HG03025 (cell line): ENCODE measurements around the gene MAD2L2.
A peak's percentile ranks its signal among the peaks of the same experiment; 100 is the strongest.
"Not testable (repeated sequence)": the region's sequence is repeated elsewhere in the genome, so short reads cannot be mapped to it uniquely, and the experiment has no call there.

Source experiments
- ATAC-seq: cut with Tn5 transposase; IDR thresholded peaks from one replicate; pipeline ENCODE4 v1.9.1; 2021; ENCODE audit warnings: mild to moderate bottlenecking, moderate library complexity; ENCODE audit not compliant: unreplicated experiment, low FRiP score

The MAD2L2 gene

GRCh38 chr1:11654137-11654938 is 26.6 kb downstream of the MAD2L2 start, which contains the start of the genes FBXO2 and FBXO44:
Gene FBXO2, minus strand, starts transcription at chr1:11654429. Its CDS starts 89 bp downstream, at chr1:11654340.
Gene FBXO44, plus strand, starts transcription at chr1:11654877. Its CDS starts 959 bp downstream, at chr1:11655836.
- peak; percentile 61 for ATAC-seq

DNA sequence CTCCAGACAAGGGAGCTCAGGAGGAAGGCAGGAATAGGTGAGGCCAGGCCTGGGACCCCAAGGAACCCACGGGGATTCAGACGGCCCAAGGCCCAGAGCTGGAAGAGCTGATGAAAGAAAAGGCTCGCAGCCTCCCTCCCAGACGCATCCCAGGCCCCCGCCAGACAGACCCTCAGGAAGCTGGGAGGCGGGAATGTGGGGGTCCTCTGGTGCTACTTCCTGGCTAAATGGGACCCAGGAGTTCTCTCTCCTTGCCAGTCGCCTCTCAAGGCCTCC is 27.1 kb downstream of the MAD2L2 start:
- no peak for ATAC-seq

- ATAC-seq = no peak
Measured at GRCh38 chr1:11653101-11653860, 27.7 kb downstream of the MAD2L2 start.

- no peak for ATAC-seq
Measured at GRCh38 chr1:11652203-11652780, 28.7 kb downstream of the MAD2L2 start.

- ATAC-seq = no peak
Measured at GRCh38 chr1:11651017-11651416, 29.9 kb downstream of the MAD2L2 start.

- ATAC-seq = no peak
Measured at GRCh38 chr1:11650331-11650991, 30.5 kb downstream of the MAD2L2 start.

- ATAC-seq = no peak
Measured at GRCh38 chr1:11649624-11650330, 31.2 kb downstream of the MAD2L2 start.

GRCh38 chr1:11649237-11649623 is 31.7 kb downstream of the MAD2L2 start:
- ATAC-seq = no peak

GRCh38 chr1:11648732-11649158 is 32.2 kb downstream of the MAD2L2 start:
- no peak for ATAC-seq

GRCh38 chr1:11648039-11648438 is 32.9 kb downstream of the MAD2L2 start:
- ATAC-seq = no peak

DNA sequence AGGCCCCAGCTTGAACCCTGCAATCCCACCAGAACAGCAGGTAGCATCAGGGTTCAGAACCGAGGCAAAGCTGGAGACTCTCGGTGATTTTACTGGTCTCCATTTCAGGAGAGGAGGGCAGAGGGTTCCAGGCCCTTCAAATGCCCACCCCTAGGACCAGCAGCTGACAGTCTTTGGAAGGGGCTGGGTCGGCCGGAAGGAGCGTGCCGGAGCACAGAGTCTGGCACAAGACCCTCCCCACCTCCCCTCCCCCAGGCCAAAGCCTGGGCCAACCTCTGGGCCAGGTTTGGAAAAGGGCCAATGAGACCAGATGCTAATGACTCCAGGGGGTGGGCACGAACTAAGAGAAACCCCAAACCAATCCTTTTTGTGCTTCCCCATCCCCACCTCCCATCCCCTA is 33.6 kb downstream of the MAD2L2 start:
- ATAC-seq = no peak

DNA sequence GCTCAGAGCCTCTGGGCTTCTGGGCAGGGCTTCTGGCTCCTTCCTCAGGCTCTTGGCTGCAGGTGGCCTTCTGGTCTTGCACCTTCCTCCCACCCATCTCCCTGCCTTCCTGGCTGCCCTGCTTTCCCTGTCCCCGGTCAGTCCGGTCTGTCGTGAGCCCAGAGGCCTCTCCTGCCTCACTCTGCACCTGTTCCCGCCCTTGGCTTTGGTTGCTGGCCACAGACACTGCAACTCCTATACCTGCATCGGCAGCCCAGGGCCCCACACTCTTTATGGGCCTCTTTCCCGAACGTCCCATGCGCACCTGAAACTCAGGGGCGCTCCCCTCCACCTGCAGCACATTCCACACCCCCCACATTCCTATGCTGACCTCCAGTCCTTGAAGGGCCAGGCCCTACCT is 34.6 kb downstream of the MAD2L2 start:
- no peak for ATAC-seq

DNA sequence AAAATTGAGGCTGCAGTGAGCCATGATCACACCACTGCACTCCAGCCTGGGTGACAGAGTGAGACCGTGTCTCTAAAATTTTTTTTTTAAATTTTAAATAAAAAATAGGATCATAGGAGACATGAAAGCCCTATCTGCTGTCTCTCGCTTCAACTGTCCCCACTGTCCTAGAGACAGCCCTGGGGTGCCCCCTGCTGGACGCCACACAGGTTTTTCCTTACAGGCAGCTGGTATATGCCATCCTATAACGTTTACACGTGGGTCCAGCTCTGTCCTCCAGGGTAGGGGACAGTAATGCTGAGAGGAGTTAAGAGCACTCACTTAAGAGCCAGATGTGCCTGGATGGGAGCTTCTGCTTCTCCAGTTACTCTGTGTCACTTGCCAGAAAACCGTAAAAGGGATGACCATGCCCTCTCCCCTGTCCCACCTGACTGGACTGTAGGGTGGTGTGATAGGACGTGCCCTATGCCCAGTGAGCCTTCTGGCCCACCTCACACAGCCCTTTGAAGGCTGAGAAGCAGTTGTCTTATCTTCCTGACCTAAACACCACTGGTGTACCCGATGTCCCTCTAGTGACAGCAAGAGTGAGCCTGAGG is 35.2 kb downstream of the MAD2L2 start:
- ATAC-seq = no peak

GRCh38 chr1:11645270-11645669 is 35.7 kb downstream of the MAD2L2 start:
- no peak for ATAC-seq

- no peak for ATAC-seq
Measured at GRCh38 chr1:11643782-11644181, 37.2 kb downstream of the MAD2L2 start.

GRCh38 chr1:11642418-11643017 is 38.4 kb downstream of the MAD2L2 start:
- ATAC-seq = not testable (repeated sequence)

DNA sequence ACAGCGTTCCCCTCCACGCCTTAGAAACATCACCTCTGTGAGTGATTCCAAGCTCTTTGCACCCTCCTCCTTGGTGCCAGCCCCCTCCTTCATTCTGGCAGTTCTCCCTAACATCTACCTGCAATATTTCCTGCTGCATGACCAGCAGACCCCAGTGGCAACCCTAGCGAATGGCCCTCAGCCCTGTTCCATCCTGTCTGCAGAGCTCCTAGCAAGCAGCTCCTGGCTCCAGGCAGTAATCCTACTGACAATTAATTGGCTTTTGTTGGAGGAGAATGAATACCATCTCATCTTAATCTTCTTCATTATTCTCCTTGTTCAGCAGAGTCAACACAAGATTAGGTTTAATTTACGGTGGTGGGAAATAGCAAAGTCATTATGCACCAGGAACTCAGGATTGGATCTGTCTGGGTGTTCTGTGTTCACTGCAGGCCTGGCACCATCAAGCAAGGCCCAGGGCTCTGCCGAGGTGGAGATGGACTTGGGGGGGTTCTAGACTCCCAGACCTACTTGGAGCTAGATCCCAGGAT is 39.1 kb downstream of the MAD2L2 start:
- no peak for ATAC-seq

GRCh38 chr1:11640944-11641343 is 40.0 kb downstream of the MAD2L2 start:
- ATAC-seq = no peak

DNA sequence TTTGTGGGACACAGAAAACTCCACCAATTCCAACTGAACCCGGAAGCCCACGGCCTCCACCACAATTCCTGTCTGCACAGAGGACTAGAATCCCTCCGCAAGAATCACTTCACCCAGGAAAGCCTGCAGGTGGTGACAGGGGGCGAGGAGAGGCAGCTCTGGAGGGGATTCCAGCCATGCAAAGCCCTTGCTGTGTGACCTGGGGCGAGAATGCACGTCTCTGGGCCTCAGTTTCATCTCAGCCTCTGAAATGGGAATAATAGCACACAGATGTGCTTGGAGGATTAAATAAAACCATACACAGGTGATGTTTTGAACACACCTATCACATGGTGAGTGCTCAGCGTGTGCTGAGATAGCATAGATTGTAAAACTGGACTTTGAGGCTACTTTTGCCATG is 40.8 kb downstream of the MAD2L2 start:
- ATAC-seq = no peak
